CD14-positive monocyte (primary cell): ENCODE data around the gene DIS3L2. TPM values are rescaled to one million over a fixed set of nuclear protein-coding genes. Genes with fewer than 3 reads are reported as not detected.
A peak's percentile ranks its signal among the peaks of the same experiment; 100 is the strongest.

Source experiments
- DNase-seq, 3 donors: peaks; one replicate each; pipeline ENCODE4 v3.0.0-alpha.2; 2011 to 2022
- H2AFZ ChIP-seq: 2 replicates; pipeline ENCODE4 v1.6.0; 2012; ENCODE audit warnings: mild to moderate bottlenecking, low read depth, low read length, inconsistent platforms; ENCODE audit not compliant: insufficient read depth, poor library complexity, severe bottlenecking
- H3K27ac ChIP-seq, 2 donors: 1 replicate in 1 of 2; 2 replicates in 1 of 2; pipeline ENCODE4 v1.5.1; 2012 to 2013; ENCODE audit warnings: low read length in 2 of 2, control low read depth in 1 of 2, inconsistent platforms in 1 of 2, low read depth in 1 of 2, mild to moderate bottlenecking in 1 of 2
- H3K27me3 ChIP-seq, 2 donors: one replicate each; pipeline versions ENCODE4 v1.6.0 to v1.6.1; 2011 to 2013; ENCODE audit warnings: low read length in 2 of 2; ENCODE audit not compliant: control insufficient read depth in 2 of 2, insufficient read depth in 2 of 2
- H3K36me3 ChIP-seq, 2 donors: replicated peaks in 1 of 2; 1 replicate in 1 of 2; 2 replicates in 1 of 2; pipeline versions ENCODE4 v1.5.1 to v1.6.1; 2012 to 2013; ENCODE audit warnings: low read length in 2 of 2, control low read depth in 1 of 2, inconsistent platforms in 1 of 2, mild to moderate bottlenecking in 1 of 2; ENCODE audit not compliant: insufficient read depth in 2 of 2, control insufficient read depth in 1 of 2
- H3K4me1 ChIP-seq, 2 donors: 1 replicate in 1 of 2; 2 replicates in 1 of 2; pipeline versions ENCODE4 v1.5.1 to v1.6.1; 2012 to 2013; ENCODE audit warnings: low read length in 2 of 2, control low read depth in 1 of 2, inconsistent platforms in 1 of 2, mild to moderate bottlenecking in 1 of 2, moderate library complexity in 1 of 2; ENCODE audit not compliant: insufficient read depth in 2 of 2, control insufficient read depth in 1 of 2
- H3K4me2 ChIP-seq: replicated peaks from 2 replicates; pipeline ENCODE3; 2012; ENCODE audit warnings: low read length, moderate library complexity, mild to moderate bottlenecking; ENCODE audit not compliant: poor library complexity, severe bottlenecking; ENCODE audit errors: extremely low read depth
- H3K4me3 ChIP-seq, 3 experiments: fragments of 200-600 bp in 1 of 3; sonication (generic) in 1 of 3; replicated peaks in 1 of 3; 1 replicate in 2 of 3; 2 replicates in 1 of 3; pipeline ENCODE4 v1.5.1; 2011 to 2013; ENCODE audit warnings: low read length in 3 of 3, mild to moderate bottlenecking in 3 of 3, control low read depth in 2 of 3, low read depth in 2 of 3, inconsistent platforms in 1 of 3, moderate library complexity in 1 of 3
- H3K79me2 ChIP-seq: 2 replicates; pipeline ENCODE4 v1.6.0; 2012; ENCODE audit warnings: mild to moderate bottlenecking, control low read depth, inconsistent platforms, low read length, moderate library complexity; ENCODE audit not compliant: insufficient read depth
- H3K9ac ChIP-seq: 2 replicates; pipeline ENCODE4 v1.6.0; 2017; ENCODE audit warnings: low read length, mild to moderate bottlenecking; ENCODE audit not compliant: insufficient read depth, poor library complexity, severe bottlenecking
- H3K9me3 ChIP-seq, 2 donors: replicated peaks in 1 of 2; 1 replicate in 1 of 2; 2 replicates in 1 of 2; pipeline versions ENCODE4 v1.5.1 to v1.6.1; 2012 to 2013; ENCODE audit warnings: low read length in 2 of 2, control low read depth in 1 of 2; ENCODE audit not compliant: control insufficient read depth in 1 of 2, insufficient read depth in 1 of 2
- H4K20me1 ChIP-seq: 2 replicates; pipeline ENCODE4 v1.6.0; 2012; ENCODE audit warnings: mild to moderate bottlenecking, low read length, control low read depth, moderate library complexity; ENCODE audit not compliant: insufficient read depth
- H3K27ac Mint-ChIP-seq, 7 donors: one replicate each; pipeline ENCODE4 v1.8.0; 2020; ENCODE audit warnings: mild to moderate bottlenecking in 7 of 7, mixed read lengths in 7 of 7, moderate library complexity in 6 of 7, inconsistent platforms in 2 of 7
- H3K27me3 Mint-ChIP-seq, 3 donors: one replicate each; pipeline ENCODE4 v1.8.0; 2021 to 2022; ENCODE audit warnings: low read depth in 3 of 3, mild to moderate bottlenecking in 3 of 3, mixed read lengths in 3 of 3, moderate library complexity in 3 of 3, inconsistent platforms in 1 of 3
- H3K36me3 Mint-ChIP-seq, 2 donors: one replicate each; pipeline ENCODE4 v1.8.0; 2020; ENCODE audit warnings: mixed read lengths in 2 of 2, inconsistent platforms in 1 of 2, mild to moderate bottlenecking in 1 of 2
- H3K4me1 Mint-ChIP-seq: one replicate; pipeline ENCODE4 v1.8.0; 2020; ENCODE audit warnings: mild to moderate bottlenecking, mixed read lengths
- H3K4me3 Mint-ChIP-seq, 2 donors: one replicate each; pipeline ENCODE4 v1.8.0; 2020; ENCODE audit warnings: mild to moderate bottlenecking in 2 of 2, mixed read lengths in 2 of 2, moderate library complexity in 1 of 2
- H3K9me3 Mint-ChIP-seq, 7 donors: one replicate each; pipeline ENCODE4 v1.8.0; 2020 to 2022; ENCODE audit warnings: mixed read lengths in 7 of 7, mild to moderate bottlenecking in 6 of 7, moderate library complexity in 6 of 7, inconsistent platforms in 2 of 7
- CTCF ChIP-seq: fragments of 200-600 bp; IDR thresholded peaks from one replicate; pipeline ENCODE4 v1.8.0; 2022; ENCODE audit warnings: antibody characterized with exemption, mild to moderate bottlenecking
- WGBS: methylation state at CpG from one replicate; pipeline ENCODE4 v1.1.5; 2013; ENCODE audit warnings: missing lambda C conversion rate; ENCODE audit not compliant: insufficient coverage; 5-methylcytosine and 5-hydroxymethylcytosine counted together
- intact Hi-C, 2 donors: fragments of 100-400 bp; cut with micrococcal nuclease; formaldehyde crosslinking; loops; one replicate each; pipeline versions ENCODE4 v1.15.0 to v1.15.1; 2023
- polyA plus RNA-seq, 3 donors: library from polyadenylated mRNA; depleted of rRNA in 1 of 3; unstranded in 2 of 3; stranded (reverse) in 1 of 3; fragments of 300-500 nt in 2 of 3; fragments of >200 nt in 1 of 3; fragmentation: Illumina TruSeq in 2 of 3; gene quantifications; 1 replicate in 2 of 3; 2 replicates in 1 of 3; pipeline ENCODE4 v1.2.3, GENCODE V29; 2012 to 2021

DIS3L2 gene
- polyA plus RNA-seq, 3 donors: 6.0 to 21.7 (median 6.4) TPM

GRCh38 chr2:232306741-232307305 lies 345.3 kb downstream of the DIS3L2 start:
- Mint-ChIP-seq H3K9me3 (peaks cover under 1 to 8% (median 4%) of the 10 kb centered on the region in 7 donors), H3K27me3 (peaks cover 0 to 6% (median 1%) of the 10 kb centered on the region in 3 donors), H3K4me1 (peaks cover 2% of the 10 kb centered on the region), H3K4me3 (no peak overlapping the region), H3K36me3 (peaks cover 36 to 51% of the 10 kb centered on the region in 2 donors), H3K27ac (peak overlapping the region in 3 of 7 donors; percentile 3 to 66 (median 32))
- Histone ChIP-seq H3K4me1 (no peaks in the 10 kb centered on the region), H3K36me3 (peaks cover 0 to 7% of the 10 kb centered on the region in 2 donors), H3K79me2 (no peaks in the 10 kb centered on the region), H3K4me2 (no peak overlapping the region), H3K4me3 (no peak overlapping the region), H3K27ac (no peak overlapping the region), H4K20me1 (no peaks in the 10 kb centered on the region), H3K9me3 (peaks cover 0 to 5% of the 10 kb centered on the region in 2 donors), H2AFZ (no peak overlapping the region), H3K9ac (no peak overlapping the region), H3K27me3 (no peaks in the 10 kb centered on the region)
- no peak for TF ChIP-seq CTCF
- WGBS: 85% methylated on average over 6 of the region's 7 CpGs
- no peak for DNase-seq
- intact Hi-C loops: no loop called here

GRCh38 chr2:232307854-232308253 lies 346.3 kb downstream of the DIS3L2 start:
- H3K4me3 Mint-ChIP-seq: no peak overlapping the region
- intact Hi-C loops: no loop called here

More at GRCh38 chr2:232307854-232308253, 346.3 kb downstream of the DIS3L2 start:
- Histone ChIP-seq H3K27me3 (no peaks in the 10 kb centered on the region), H3K9ac (no peak overlapping the region), H3K4me1 (no peaks in the 10 kb centered on the region), H3K79me2 (no peaks in the 10 kb centered on the region), H4K20me1 (no peaks in the 10 kb centered on the region), H3K27ac (no peak overlapping the region), H3K9me3 (peaks cover 5 to 7% of the 10 kb centered on the region in 2 donors), H3K4me3 (no peak overlapping the region), H3K4me2 (no peak overlapping the region), H2AFZ (no peak overlapping the region), H3K36me3 (peaks cover 0 to 7% of the 10 kb centered on the region in 2 donors)
- H3K36me3 Mint-ChIP-seq: peaks cover 40 to 55% of the 10 kb centered on the region in 2 donors
- TF ChIP-seq CTCF: no peak
- DNase-seq: no peak
- peaks cover 5 to 19% (median 11%) of the 10 kb centered on the region in 7 donors for H3K9me3 Mint-ChIP-seq
- peaks cover 2% of the 10 kb centered on the region for H3K4me1 Mint-ChIP-seq
- H3K27ac Mint-ChIP-seq: peak overlapping the region in 1 of 7 donors; percentile 22
- peaks cover 0 to 6% (median 1%) of the 10 kb centered on the region in 3 donors for H3K27me3 Mint-ChIP-seq
- WGBS: 95% methylated on average over 2 of the region's 3 CpGs
